HEK293 (cell line): ENCODE measurements around the gene CNTNAP1.

Source experiments
- ATF2 ChIP-seq: fragments of 450-650 bp; formaldehyde crosslinking; IDR thresholded peaks from 2 replicates; pipeline ENCODE4 v1.5.1; 2016; ENCODE audit warnings: missing biosample characterization, missing genetic modification characterization, low read depth
- CTCF ChIP-seq: fragments of 450-650 bp; formaldehyde crosslinking; IDR thresholded peaks from 2 replicates; pipeline ENCODE4 v1.5.1; 2016; ENCODE audit warnings: missing biosample characterization, missing genetic modification characterization
- MYNN ChIP-seq: fragments of 450-650 bp; formaldehyde crosslinking; IDR thresholded peaks from 2 replicates; pipeline ENCODE4 v1.5.1; 2016; ENCODE audit warnings: missing biosample characterization, missing genetic modification characterization, borderline replicate concordance
- ZBTB8A ChIP-seq: fragments of 450-650 bp; formaldehyde crosslinking; IDR thresholded peaks from 2 replicates; pipeline ENCODE4 v1.5.1; 2016; ENCODE audit warnings: missing biosample characterization, missing genetic modification characterization
- ZNF133 ChIP-seq: fragments of 450-650 bp; formaldehyde crosslinking; IDR thresholded peaks from 2 replicates; pipeline ENCODE4 v1.5.1; 2016; ENCODE audit warnings: missing biosample characterization, missing genetic modification characterization
- ZNF138 ChIP-seq: fragments of 450-650 bp; formaldehyde crosslinking; IDR thresholded peaks from 2 replicates; pipeline ENCODE4 v1.5.1; 2016; ENCODE audit warnings: missing biosample characterization, missing genetic modification characterization, borderline replicate concordance
- ZNF274 ChIP-seq, 2 experiments: fragments of 200-500 bp in 1 of 2; fragments of 450-650 bp in 1 of 2; sonication (Bioruptor generic) in 1 of 2; formaldehyde crosslinking in 1 of 2; IDR thresholded peaks; 2 replicates each; pipeline versions ENCODE4 v1.5.1 to v1.6.1; 2014 to 2016; ENCODE audit warnings: borderline replicate concordance in 1 of 2, inconsistent platforms in 1 of 2, low read length in 1 of 2, missing biosample characterization in 1 of 2, missing genetic modification characterization in 1 of 2
- ZNF404 ChIP-seq: fragments of 450-650 bp; formaldehyde crosslinking; IDR thresholded peaks from 2 replicates; pipeline ENCODE4 v1.5.1; 2017; ENCODE audit warnings: missing biosample characterization, missing genetic modification characterization
- ZNF645 ChIP-seq: fragments of 450-650 bp; formaldehyde crosslinking; IDR thresholded peaks from 2 replicates; pipeline ENCODE4; 2016; ENCODE audit warnings: missing biosample characterization, missing genetic modification characterization
- ZNF707 ChIP-seq: fragments of 450-650 bp; formaldehyde crosslinking; IDR thresholded peaks from 2 replicates; pipeline ENCODE4 v1.5.1; 2016; ENCODE audit warnings: missing biosample characterization, missing genetic modification characterization

GRCh38 chr17:42660692-42661345 lies 21.5 kb upstream of the CNTNAP1 start:
- TF ChIP-seq ZNF645 (tag by site-specific recombination) (no peak), ZBTB8A (no peak), MYNN (tag by site-specific recombination) (no peak), ZNF707 (tag by site-specific recombination) (no peak), ZNF404 (tag by site-specific recombination) (no peak), CTCF (tag by site-specific recombination) (no peak), ZNF274 (IDR thresholded peaks at IDR 0.05; ENCODE audit: low read length) (no peak), ZNF274 (tag by site-specific recombination; IDR thresholded peaks at IDR 0.05; ENCODE audit: borderline replicate concordance) (no peak), ATF2 (tag by site-specific recombination) (no peak), ZNF138 (tag by site-specific recombination) (no peak), ZNF133 (tag by site-specific recombination) (no peak)
